Keratinocyte (primary cell): Measurements from ENCODE around the gene LPGAT1.

Experiments used
- EZH2 ChIP-seq: IDR thresholded peaks from one replicate; pipeline ENCODE4 v1.6.1; 2012; ENCODE audit warnings: inconsistent platforms, mild to moderate bottlenecking, low read length, moderate library complexity
- TF ChIP-seq, protein P1 (sequence below), 3 experiments: IDR thresholded peaks in 1 of 3; conservative IDR thresholded peaks in 1 of 3; optimal IDR thresholded peaks in 1 of 3; 2 replicates in 2 of 3; 3 replicates in 1 of 3; pipeline versions ENCODE3 to v1.5.1; 2011; ENCODE audit warnings: low read length in 3 of 3, mild to moderate bottlenecking in 3 of 3, moderate library complexity in 2 of 3, control low read depth in 1 of 3, inconsistent platforms in 1 of 3; ENCODE audit not compliant: insufficient read depth in 2 of 3; ENCODE audit errors: extremely low read depth in 1 of 3

DNA sequence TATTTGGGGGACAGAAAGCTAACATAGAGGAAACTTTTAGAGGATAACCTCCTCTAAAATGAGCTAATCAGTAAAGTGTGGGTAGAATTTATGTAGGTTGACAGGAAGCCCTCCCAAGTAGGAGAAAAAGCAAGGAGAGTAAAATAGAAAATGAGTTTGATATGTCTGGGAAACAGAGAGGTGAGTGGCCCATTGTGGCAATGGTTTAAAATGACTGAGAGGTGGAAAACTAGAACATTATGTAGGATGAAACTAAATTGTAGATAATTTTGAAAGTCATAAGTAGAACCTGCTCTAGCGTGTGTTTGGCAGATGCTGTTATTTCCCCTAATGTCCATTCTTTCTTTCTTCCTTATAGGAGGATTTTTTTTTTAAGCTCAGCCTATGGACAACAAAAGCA, 8.5 kb upstream of the LPGAT1 start:
- TF ChIP-seq, protein P1, sequence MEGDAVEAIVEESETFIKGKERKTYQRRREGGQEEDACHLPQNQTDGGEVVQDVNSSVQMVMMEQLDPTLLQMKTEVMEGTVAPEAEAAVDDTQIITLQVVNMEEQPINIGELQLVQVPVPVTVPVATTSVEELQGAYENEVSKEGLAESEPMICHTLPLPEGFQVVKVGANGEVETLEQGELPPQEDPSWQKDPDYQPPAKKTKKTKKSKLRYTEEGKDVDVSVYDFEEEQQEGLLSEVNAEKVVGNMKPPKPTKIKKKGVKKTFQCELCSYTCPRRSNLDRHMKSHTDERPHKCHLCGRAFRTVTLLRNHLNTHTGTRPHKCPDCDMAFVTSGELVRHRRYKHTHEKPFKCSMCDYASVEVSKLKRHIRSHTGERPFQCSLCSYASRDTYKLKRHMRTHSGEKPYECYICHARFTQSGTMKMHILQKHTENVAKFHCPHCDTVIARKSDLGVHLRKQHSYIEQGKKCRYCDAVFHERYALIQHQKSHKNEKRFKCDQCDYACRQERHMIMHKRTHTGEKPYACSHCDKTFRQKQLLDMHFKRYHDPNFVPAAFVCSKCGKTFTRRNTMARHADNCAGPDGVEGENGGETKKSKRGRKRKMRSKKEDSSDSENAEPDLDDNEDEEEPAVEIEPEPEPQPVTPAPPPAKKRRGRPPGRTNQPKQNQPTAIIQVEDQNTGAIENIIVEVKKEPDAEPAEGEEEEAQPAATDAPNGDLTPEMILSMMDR (optimal IDR thresholded peaks at IDR 0.05 in 1 of 3, IDR thresholded peaks at IDR 0.05 in 1 of 3, conservative IDR thresholded peaks at IDR 0.05 in 1 of 3; ENCODE audit: extremely low read depth in 1 of 3, insufficient read depth in 2 of 3, low read length in 3 of 3), result no peak
- TF ChIP-seq EZH2, result no peak
